Fibroblast of peridontal ligament (primary cell): ENCODE results near the gene NCSTN.

Source experiments
- DNase-seq: peaks from one replicate; pipeline ENCODE4 v3.0.0-alpha.2; 2010; ENCODE audit errors: extremely low read depth

Gene NCSTN

DNA sequence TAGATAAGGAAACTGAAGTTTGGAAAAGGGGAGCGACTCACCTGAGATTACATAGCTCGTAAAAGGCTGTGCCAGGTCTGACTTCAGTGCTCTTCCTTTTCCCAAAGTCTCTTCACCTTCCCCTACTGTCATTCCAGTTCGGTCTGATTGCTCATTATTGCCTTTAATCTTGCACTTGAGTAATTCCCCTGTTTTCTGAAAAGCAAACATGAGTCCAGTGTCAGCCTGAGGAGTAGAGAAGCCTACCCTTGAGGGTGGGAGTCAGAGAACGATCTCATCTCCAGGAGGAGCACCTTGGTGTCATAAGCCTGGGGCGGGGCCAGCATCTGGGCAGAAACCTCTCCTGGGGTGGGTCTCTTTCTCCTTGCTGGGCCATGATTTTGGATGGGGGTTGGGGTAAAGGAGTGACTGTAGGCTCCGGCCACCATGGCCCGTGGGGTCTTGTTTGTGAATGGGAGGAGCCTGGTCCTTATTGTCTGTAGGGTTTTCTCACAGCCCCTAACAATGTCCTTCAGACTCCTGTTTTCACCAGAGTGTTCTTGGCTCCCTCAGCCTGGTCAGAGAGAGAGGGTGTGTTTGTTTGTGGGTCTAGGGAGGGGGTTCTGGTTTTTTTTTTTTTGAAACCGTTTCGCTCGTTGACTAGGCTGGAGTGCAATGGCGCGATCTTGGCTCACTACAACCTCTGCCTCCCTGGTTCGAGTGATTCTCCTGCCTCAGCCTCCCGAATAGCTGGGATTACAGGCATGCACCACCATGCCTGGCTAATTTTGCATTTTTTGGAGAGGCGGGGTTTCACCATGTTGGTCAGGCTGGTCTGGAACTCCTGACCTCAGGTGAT, 63.2 kb downstream of the NCSTN start:
- no peak for DNase-seq

DNA sequence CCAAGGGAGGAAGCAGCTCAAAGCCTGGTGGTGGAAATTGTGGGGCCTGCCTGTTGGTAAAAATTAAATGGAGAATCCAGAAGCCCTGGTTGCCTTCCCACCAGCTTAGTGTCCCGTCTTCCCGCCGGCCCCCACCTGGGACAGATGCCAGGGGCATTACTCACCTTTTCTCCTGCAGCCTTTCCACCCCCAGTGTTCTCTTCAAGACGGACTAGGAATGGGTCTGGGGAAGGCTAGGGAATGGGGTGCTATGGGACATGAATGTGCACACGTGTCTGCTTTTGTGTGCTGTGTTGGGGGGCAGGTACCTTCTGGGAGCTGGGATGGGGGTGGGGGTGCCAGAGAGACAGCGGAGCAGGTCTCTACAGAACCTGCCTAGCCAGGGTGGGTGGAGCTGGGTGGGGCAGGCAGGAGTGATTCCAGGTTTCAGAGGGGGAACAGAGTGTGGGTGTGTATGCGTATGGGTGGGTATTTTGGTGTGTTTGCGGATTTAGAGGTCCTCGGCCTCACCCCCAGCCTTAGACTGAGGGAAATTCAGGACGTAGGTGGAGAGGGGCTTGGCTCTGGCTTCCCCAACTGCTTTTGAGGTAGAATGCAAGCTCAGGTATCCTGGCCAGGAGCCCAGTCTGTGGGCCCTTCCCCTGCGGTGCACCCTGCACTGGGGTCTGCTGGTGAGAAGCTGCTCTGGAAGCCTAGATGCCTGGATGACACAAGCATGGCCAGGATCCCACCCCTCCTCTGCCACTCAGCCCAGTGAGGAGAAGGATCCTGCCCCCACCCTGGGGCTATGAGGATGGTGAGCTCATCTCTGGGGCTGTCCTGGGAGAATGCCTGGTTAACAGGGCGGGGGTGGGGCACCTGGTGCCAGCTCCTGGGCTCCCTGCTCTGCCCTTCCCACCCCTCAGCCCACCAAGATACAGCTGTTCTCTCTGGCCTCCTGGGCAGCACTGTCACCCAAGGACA, 64.9 kb downstream of the NCSTN start:
- DNase-seq = no peak
